IMR-90 (cell line): ENCODE results near the gene TOGARAM1. TPM values are rescaled to one million over a fixed set of nuclear protein-coding genes. Genes with fewer than 3 reads are reported as not detected.
A peak's percentile ranks its signal among the peaks of the same experiment; 100 is the strongest.

Experiments
- ATAC-seq: fragments of 200-7000 bp; cut with Tn5 transposase; 2 replicates; pipeline ENCODE4 v1.9.1; 2020; ENCODE audit warnings: low read depth, mild to moderate bottlenecking, moderate library complexity
- BruUV-seq: library from RNA; stranded (reverse); fragments of 400-500 nt; replicated peaks from 2 replicates; lab custom pipeline; 2021; lab: Mats Ljungman, UMichigan
- CTCF ChIA-PET: fragments of 300-600 bp; formaldehyde crosslinking; extraction: SDS; loops from one replicate; lab custom pipeline; 2021; ENCODE audit warnings: antibody characterized with exemption; lab: Yijun Ruan, JAX
- POLR2A ChIA-PET: fragments of 300-600 bp; sonication (Branson Sonifier 250); formaldehyde crosslinking; loops from one replicate; lab custom pipeline; 2022; ENCODE audit warnings: antibody characterized with exemption; ENCODE audit not compliant: unreplicated experiment; lab: Charles Lee
- DNase-seq: peaks from one replicate; pipeline ENCODE4 v3.0.0; 2013
- H2AFZ ChIP-seq: replicated peaks from 2 replicates; pipeline ENCODE3; 2013; ENCODE audit warnings: low read length, mild to moderate bottlenecking; ENCODE audit not compliant: poor library complexity
- H2AK5ac ChIP-seq: 2 replicates; pipeline ENCODE4 v1.6.1; 2013; ENCODE audit warnings: low read depth, low read length, inconsistent platforms
- H2AK9ac ChIP-seq: replicated peaks from 2 replicates; pipeline ENCODE3; 2013; ENCODE audit warnings: mild to moderate bottlenecking, low read depth, low read length, moderate library complexity; ENCODE audit not compliant: poor library complexity
- H2BK120ac ChIP-seq: 2 replicates; pipeline ENCODE4 v1.6.1; 2013; ENCODE audit warnings: low read depth, low read length, inconsistent platforms
- H2BK15ac ChIP-seq: 3 replicates; pipeline ENCODE4 v1.6.1; 2013; ENCODE audit warnings: low read depth, low read length, inconsistent platforms
- H2BK20ac ChIP-seq: 2 replicates; pipeline ENCODE4 v1.6.1; 2013; ENCODE audit warnings: low read depth, mild to moderate bottlenecking, inconsistent platforms, low read length, moderate library complexity
- H2BK5ac ChIP-seq: 2 replicates; pipeline ENCODE4 v1.6.1; 2013; ENCODE audit warnings: mild to moderate bottlenecking, low read depth, low read length, inconsistent platforms; ENCODE audit not compliant: poor library complexity, severe bottlenecking
- H3K14ac ChIP-seq: replicated peaks from 2 replicates; pipeline ENCODE4 v1.6.1; 2013; ENCODE audit warnings: low read depth, low read length, inconsistent platforms
- H3K18ac ChIP-seq: 2 replicates; pipeline ENCODE4 v1.6.1; 2013; ENCODE audit warnings: low read depth, low read length, control low read depth
- H3K23ac ChIP-seq: 2 replicates; pipeline ENCODE4 v1.6.1; 2013; ENCODE audit warnings: low read depth, low read length, inconsistent platforms
- H3K27ac ChIP-seq: 2 replicates; pipeline ENCODE4 v1.5.1; 2013; ENCODE audit warnings: mild to moderate bottlenecking, control low read depth, low read length; ENCODE audit not compliant: insufficient read depth
- H3K27me3 ChIP-seq: 2 replicates; pipeline ENCODE4 v1.6.1; 2013; ENCODE audit warnings: low read length; ENCODE audit not compliant: control insufficient read depth, insufficient read depth
- H3K36me3 ChIP-seq: 2 replicates; pipeline ENCODE4 v1.6.1; 2013; ENCODE audit warnings: low read length, mixed read lengths; ENCODE audit not compliant: control insufficient read depth, insufficient read depth
- H3K4ac ChIP-seq: 2 replicates; pipeline ENCODE4 v1.6.1; 2013; ENCODE audit warnings: low read depth, low read length, inconsistent platforms
- H3K4me1 ChIP-seq: 2 replicates; pipeline ENCODE4 v1.6.1; 2013; ENCODE audit warnings: low read length, mixed read lengths; ENCODE audit not compliant: control insufficient read depth, insufficient read depth
- H3K4me2 ChIP-seq: 2 replicates; pipeline ENCODE4 v1.6.1; 2013; ENCODE audit warnings: low read depth, mild to moderate bottlenecking, control low read depth, low read length, moderate library complexity
- H3K4me3 ChIP-seq: 2 replicates; pipeline ENCODE4 v1.5.1; 2013; ENCODE audit warnings: low read depth, mild to moderate bottlenecking, control low read depth, low read length, moderate library complexity; ENCODE audit not compliant: insufficient read depth
- H3K56ac ChIP-seq: 2 replicates; pipeline ENCODE4 v1.6.1; 2013; ENCODE audit warnings: low read length, inconsistent platforms; ENCODE audit not compliant: insufficient read depth; ENCODE audit errors: extremely low read depth
- H3K79me1 ChIP-seq, 2 experiments: 2 replicates each; pipeline ENCODE4 v1.6.1; 2013; ENCODE audit warnings: low read length in 2 of 2, inconsistent platforms in 1 of 2, low read depth in 1 of 2
- H3K9ac ChIP-seq: 2 replicates; pipeline ENCODE4 v1.6.1; 2013; ENCODE audit warnings: low read depth, low read length, control low read depth
- H3K9me1 ChIP-seq: 2 replicates; pipeline ENCODE4 v1.6.1; 2013; ENCODE audit warnings: low read length, inconsistent platforms; ENCODE audit not compliant: insufficient read depth
- H3K9me3 ChIP-seq: 2 replicates; pipeline ENCODE4 v1.6.1; 2013; ENCODE audit warnings: low read length; ENCODE audit not compliant: control insufficient read depth, insufficient read depth
- H4K20me1 ChIP-seq: 2 replicates; pipeline ENCODE4 v1.6.1; 2013; ENCODE audit warnings: low read length, inconsistent platforms; ENCODE audit not compliant: insufficient read depth
- H4K5ac ChIP-seq: 2 replicates; pipeline ENCODE4 v1.6.1; 2013; ENCODE audit warnings: mild to moderate bottlenecking, low read depth, low read length, control low read depth
- H4K8ac ChIP-seq, 2 experiments: 2 replicates each; pipeline ENCODE4 v1.6.1; 2013; ENCODE audit warnings: low read depth in 2 of 2, low read length in 2 of 2, control low read depth in 1 of 2, inconsistent platforms in 1 of 2
- H4K91ac ChIP-seq: 2 replicates; pipeline ENCODE4 v1.6.1; 2013; ENCODE audit warnings: low read depth, low read length, inconsistent platforms; ENCODE audit not compliant: insufficient read depth
- CHD1 ChIP-seq: IDR thresholded peaks from 2 replicates; pipeline ENCODE4 v1.6.1; 2012; ENCODE audit warnings: low read depth, low read length, improper control_type of control experiment
- RFX5 ChIP-seq: IDR thresholded peaks from 2 replicates; pipeline ENCODE4 v1.8.0; 2012; ENCODE audit warnings: low read depth, mild to moderate bottlenecking, low read length, moderate library complexity
- SMC3 ChIP-seq: fragments of 150-350 bp; IDR thresholded peaks from 2 replicates; pipeline ENCODE4 v1.6.1; 2016; ENCODE audit warnings: low read depth, mild to moderate bottlenecking, antibody characterized with exemption, low read length, moderate library complexity
- WGBS, 2 experiments: methylation state at CpG; one replicate each; pipeline versions ENCODE4 v1.1.5 to v1.1.7; 2013; ENCODE audit warnings: missing lambda C conversion rate in 2 of 2; ENCODE audit not compliant: insufficient read length in 1 of 2; ENCODE audit errors: extremely low coverage in 2 of 2; 5-methylcytosine and 5-hydroxymethylcytosine counted together
- dilution Hi-C: fragments of 300-500 bp; cut with HindIII; formaldehyde crosslinking; loops from one replicate; pipeline ENCODE4 v1.14.3; 2018; ENCODE audit warnings: low sequenced_read_pairs; ENCODE audit not compliant: unreplicated experiment
- in situ Hi-C: fragments of 300-500 bp; cut with MboI; formaldehyde crosslinking; loops from 3 replicates; pipeline ENCODE4 v1.14.3; 2019; ENCODE audit warnings: low sequenced_read_pairs, inconsistent platforms, mixed read lengths
- intact Hi-C: fragments of 100-400 bp; cut with micrococcal nuclease; formaldehyde crosslinking; loops from 2 replicates; pipeline ENCODE4 v1.10.0; 2022
- microRNA-seq, 2 experiments: library from miRNA; stranded (forward) in 1 of 2; unstranded in 1 of 2; fragments of 10-50 nt in 1 of 2; fragments of <30 nt in 1 of 2; gene quantifications in 1 of 2; microRNA quantifications in 1 of 2; one replicate each; pipeline versions ENCODE3 to v1.1.0; 2013 to 2020; ENCODE audit not compliant: insufficient read depth in 1 of 2, insufficient read length in 1 of 2, unreplicated experiment in 1 of 2
- polyA plus RNA-seq, 3 experiments: library from polyadenylated mRNA; depleted of rRNA; stranded (reverse); fragments of >200 nt; gene quantifications; 2 replicates each; pipeline ENCODE4 v1.2.3, GENCODE V29; 2012; ENCODE audit warnings: low replicate concordance in 1 of 3
- small RNA-seq, 5 experiments: library from RNA; depleted of rRNA; stranded (forward); fragments of <200 nt; gene quantifications; one replicate each; pipeline ENCODE3, GENCODE V24; 2012
- total RNA-seq: library from RNA; depleted of rRNA; stranded (reverse); fragments of >200 nt; gene quantifications from 2 replicates; pipeline ENCODE4 v1.2.3, GENCODE V29; 2012; rRNA removed

Gene TOGARAM1
- total and polyA plus RNA-seq, 2 of the 4 experiments (the other 2 are of a cell fraction) = 3.1 to 13.4 TPM

GRCh38 chr14:45123271-45123670 lies 161.3 kb downstream of the TOGARAM1 start:
- Histone ChIP-seq H2BK15ac (no peak overlapping the region), H3K23ac (no peak overlapping the region), H2BK120ac (no peak overlapping the region), H2BK20ac (no peak overlapping the region), H2AK5ac (no peak overlapping the region), H4K20me1 (no peaks in the 10 kb centered on the region), H4K91ac (no peak overlapping the region), H2AK9ac (no peak overlapping the region), H3K9ac (no peak overlapping the region), H2BK5ac (no peak overlapping the region), H3K79me1 (peaks cover 2 to 8% of the 10 kb centered on the region in 2 experiments; a peak in 3 of 4 replicates), H3K27me3 (no peaks in the 10 kb centered on the region), H3K9me1 (no peaks in the 10 kb centered on the region), H3K18ac (no peak overlapping the region), H2AFZ (no peak overlapping the region), H3K27ac (no peak overlapping the region), H3K4me3 (no peak overlapping the region), H3K4me2 (no peak overlapping the region), H3K4me1 (no peaks in the 10 kb centered on the region), H3K9me3 (no peaks in the 10 kb centered on the region), H4K8ac (no peak overlapping the region), H3K56ac (no peak overlapping the region), H3K4ac (no peak overlapping the region), H4K5ac (no peak overlapping the region), H3K36me3 (peaks cover 40% of the 10 kb centered on the region), H3K14ac (no peak overlapping the region)
- dilution Hi-C loops (no loop called here), in situ Hi-C loops (no loop called here), intact Hi-C loops (no loop called here)
- TF ChIP-seq SMC3 (no peak), CHD1 (no peak), RFX5 (no peak)
- WGBS, 2 experiments = no CpG with 5 or more reads among the region's 3 CpGs
- POLR2A ChIA-PET = no interaction called here
- no TSS peak for BruUV-seq
- no peak for DNase-seq
- CTCF ChIA-PET = interaction anchor here (0.9 kb wide), 1 partner anchor 105 kb away, joined by 3 read pairs; no protein-coding TSS in a partner anchor
- ATAC-seq = no peak

Small RNAs within 50 kb of the gene (microRNA-seq; reads per million reads assigned to microRNA genes)
- gene RF00151 (ENCODE audit: insufficient read depth, insufficient read length) (not detected), gene SNORD127 (ENCODE audit: insufficient read depth, insufficient read length) (11.4 reads per million, percentile 20 among the genes with 10 or more reads in this experiment)

Small RNAs within 50 kb of the gene (small RNA-seq; reads per million reads assigned to genes)
- 0 reads per million in 5 experiments for gene RF00151
- 206 to 19,370 (median 583) reads per million in 5 experiments for gene SNORD127

Other genes with a start within 250 kb of the TOGARAM1 start
- gene KLHL28, start 243 bp upstream of the TOGARAM1 start, total RNA-seq = 7.7 and 11.4 TPM in 2 replicates
- gene KLHL28, start 243 bp upstream of the TOGARAM1 start, polyA plus RNA-seq (2012; rRNA removed) = 2.5 and 2.9 TPM in 2 replicates
- 25.6 and 29.6 TPM in 2 replicates for gene PRPF39, start 121.9 kb downstream of the TOGARAM1 start, total RNA-seq
- gene PRPF39, start 121.9 kb downstream of the TOGARAM1 start, polyA plus RNA-seq (2012; rRNA removed) = 13.1 and 18.1 TPM in 2 replicates
- gene FKBP3, start 172.3 kb downstream of the TOGARAM1 start, total RNA-seq = 8.6 and 31.1 TPM in 2 replicates
- gene FKBP3, start 172.3 kb downstream of the TOGARAM1 start, polyA plus RNA-seq (2012; rRNA removed) = 40.2 and 45.3 TPM in 2 replicates
- gene FANCM, start 173.7 kb downstream of the TOGARAM1 start, total RNA-seq = 7.0 and 10.3 TPM in 2 replicates
- gene FANCM, start 173.7 kb downstream of the TOGARAM1 start, polyA plus RNA-seq (2012; rRNA removed) = 1.7 TPM in 2 replicates